DND-41 (cell line): ENCODE results near the gene AUP1.

ENCODE experiments used
- ATAC-seq: fragments of 200-7000 bp; cut with Tn5 transposase; 3 replicates; pipeline ENCODE4 v1.9.1; 2021; ENCODE audit warnings: low read depth; ENCODE audit not compliant: insufficient read depth
- DNase-seq: peaks from one replicate; pipeline ENCODE4 v3.0.0-alpha.2; 2020
- H2AFZ ChIP-seq: 2 replicates; pipeline ENCODE4 v1.6.0; 2012; ENCODE audit warnings: low read depth, low read length
- H3K27ac ChIP-seq: 2 replicates; pipeline ENCODE4 v1.5.1; 2012; ENCODE audit warnings: low read length, inconsistent platforms
- H3K27me3 ChIP-seq: fragments of 200-600 bp; sonication (generic); 2 replicates; pipeline ENCODE4 v1.6.0; 2012; ENCODE audit warnings: low read length, mild to moderate bottlenecking, inconsistent platforms; ENCODE audit not compliant: insufficient read depth, poor library complexity
- H3K36me3 ChIP-seq: 2 replicates; pipeline ENCODE4 v1.5.1; 2012; ENCODE audit warnings: low read length, inconsistent platforms; ENCODE audit not compliant: insufficient read depth
- H3K4me1 ChIP-seq: 2 replicates; pipeline ENCODE4 v1.5.1; 2012; ENCODE audit warnings: mild to moderate bottlenecking, low read length; ENCODE audit not compliant: insufficient read depth
- H3K4me2 ChIP-seq: 2 replicates; pipeline ENCODE4 v1.6.0; 2012; ENCODE audit warnings: mild to moderate bottlenecking, moderate library complexity, low read length, inconsistent platforms; ENCODE audit not compliant: insufficient read depth
- H3K4me3 ChIP-seq, 2 experiments: fragments of 200-600 bp in 1 of 2; shearing (Covaris generic) in 1 of 2; 2 replicates each; pipeline ENCODE4 v1.5.1; 2012 to 2016; ENCODE audit warnings: inconsistent platforms in 2 of 2, low read length in 2 of 2, mild to moderate bottlenecking in 2 of 2, low read depth in 1 of 2, moderate library complexity in 1 of 2
- H3K79me2 ChIP-seq: 2 replicates; pipeline ENCODE4 v1.6.0; 2012; ENCODE audit warnings: low read length, inconsistent platforms; ENCODE audit not compliant: insufficient read depth
- H3K9ac ChIP-seq: 2 replicates; pipeline ENCODE4 v1.6.0; 2012; ENCODE audit warnings: low read depth, mild to moderate bottlenecking, inconsistent platforms, low read length, moderate library complexity
- H3K9me3 ChIP-seq: 2 replicates; pipeline ENCODE4 v1.5.1; 2012; ENCODE audit warnings: low read length, moderate library complexity, mild to moderate bottlenecking, inconsistent platforms; ENCODE audit not compliant: insufficient read depth, severe bottlenecking
- H4K20me1 ChIP-seq: 2 replicates; pipeline ENCODE4 v1.6.0; 2012; ENCODE audit warnings: low read length; ENCODE audit not compliant: insufficient read depth
- CTCF ChIP-seq: IDR thresholded peaks from 2 replicates; pipeline ENCODE4 v1.5.1; 2012; ENCODE audit warnings: borderline replicate concordance, low read length, moderate library complexity, mild to moderate bottlenecking; ENCODE audit not compliant: poor library complexity, severe bottlenecking; ENCODE audit errors: extremely low read depth
- EZH2 ChIP-seq: IDR thresholded peaks from 3 replicates; pipeline ENCODE4 v1.6.1; 2012; ENCODE audit warnings: borderline replicate concordance, low read depth, mild to moderate bottlenecking, moderate library complexity, low read length, inconsistent platforms; ENCODE audit not compliant: severe bottlenecking

AUP1 gene

DNA sequence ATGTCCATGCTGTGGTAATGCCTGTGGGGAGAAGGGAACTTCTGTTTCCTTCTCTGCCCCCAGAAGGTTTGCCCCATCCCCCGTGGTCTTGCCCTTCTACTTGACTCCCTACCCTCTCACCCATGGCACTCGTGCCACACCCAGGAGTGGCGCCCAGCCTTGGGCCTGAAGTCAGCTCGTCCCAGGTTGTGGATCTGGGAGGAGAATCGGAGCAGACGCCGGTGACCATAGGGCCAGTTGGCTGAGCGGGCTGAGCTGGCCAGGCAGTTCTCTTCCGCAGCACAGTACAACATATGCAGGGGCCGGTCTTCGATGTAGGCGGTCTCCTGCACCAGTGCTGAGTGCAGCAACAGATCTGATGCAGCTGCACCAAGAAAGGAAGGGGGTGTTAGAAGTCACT is 4.9 kb upstream of the AUP1 start:
- H2AFZ ChIP-seq, result no peak overlapping the region
- no peak overlapping the region for H3K4me3 ChIP-seq
- H3K4me1 ChIP-seq, result peaks cover 18% of the 10 kb centered on the region
- no peaks in the 10 kb centered on the region for H3K9me3 ChIP-seq
- peaks cover 19% of the 10 kb centered on the region for H3K79me2 ChIP-seq
- TF ChIP-seq EZH2 (no peak), CTCF (no peak)
- peaks cover 5% of the 10 kb centered on the region for H3K27me3 ChIP-seq
- no peak overlapping the region for H3K4me2 ChIP-seq
- no peak overlapping the region for H3K9ac ChIP-seq
- no peak for DNase-seq
- H3K36me3 ChIP-seq, result peaks cover 31% of the 10 kb centered on the region
- H4K20me1 ChIP-seq, result no peaks in the 10 kb centered on the region
- no peak for ATAC-seq
- H3K27ac ChIP-seq, result no peak overlapping the region

GRCh38 chr2:74533464-74533863 is 4.0 kb upstream of the AUP1 start:
- H3K4me2 ChIP-seq, result no peak overlapping the region
- no peaks in the 10 kb centered on the region for H3K9me3 ChIP-seq
- H4K20me1 ChIP-seq, result peaks cover 3% of the 10 kb centered on the region; the same call in 1 of the 2 replicates
- TF ChIP-seq CTCF, result no peak
- no peak for TF ChIP-seq EZH2
- H3K27ac ChIP-seq, result no peak overlapping the region
- H3K27me3 ChIP-seq, result peaks cover 5% of the 10 kb centered on the region
- no peak for DNase-seq
- H3K36me3 ChIP-seq, result peaks cover 39% of the 10 kb centered on the region
- peaks cover 22% of the 10 kb centered on the region for H3K4me1 ChIP-seq
- ATAC-seq, result no peak
- H2AFZ ChIP-seq, result no peak overlapping the region
- no peak overlapping the region for H3K4me3 ChIP-seq
- H3K9ac ChIP-seq, result no peak overlapping the region
- peaks cover 29% of the 10 kb centered on the region for H3K79me2 ChIP-seq

- H3K4me1 ChIP-seq, result peaks cover 35% of the 10 kb centered on the region
- no peak for ATAC-seq
- H3K9me3 ChIP-seq, result no peaks in the 10 kb centered on the region
- H3K4me3 ChIP-seq, result no peak overlapping the region
- no peak overlapping the region for H3K9ac ChIP-seq
- H3K27ac ChIP-seq, result no peak overlapping the region
- H3K36me3 ChIP-seq, result peaks cover 51% of the 10 kb centered on the region
- peaks cover 12% of the 10 kb centered on the region; the same call in 1 of the 2 replicates for H4K20me1 ChIP-seq
- DNase-seq, result no peak
- TF ChIP-seq CTCF (peak; percentile 53), EZH2 (no peak)
- H2AFZ ChIP-seq, result no peak overlapping the region
- H3K27me3 ChIP-seq, result no peaks in the 10 kb centered on the region
- H3K4me2 ChIP-seq, result no peak overlapping the region
- peaks cover 38% of the 10 kb centered on the region for H3K79me2 ChIP-seq
These were observed 2.7 kb upstream of the AUP1 start for GRCh38 chr2:74532222-74532621.

GRCh38 chr2:74531666-74532065 is 2.2 kb upstream of the AUP1 start:
- ATAC-seq (no peak), DNase-seq (no peak)
- Histone ChIP-seq H4K20me1 (peaks cover 15% of the 10 kb centered on the region; the same call in 1 of the 2 replicates), H3K9ac (no peak overlapping the region), H3K4me1 (peaks cover 38% of the 10 kb centered on the region), H3K36me3 (peaks cover 57% of the 10 kb centered on the region), H2AFZ (no peak overlapping the region), H3K9me3 (no peaks in the 10 kb centered on the region), H3K27me3 (no peaks in the 10 kb centered on the region), H3K4me3 (peak overlapping the region in 1 of 2 experiments; percentile 67; a peak in 1 of 4 replicates), H3K27ac (no peak overlapping the region), H3K4me2 (peak overlapping the region; percentile 87; the same call in 1 of the 2 replicates), H3K79me2 (peaks cover 38% of the 10 kb centered on the region)
- TF ChIP-seq EZH2 (no peak), CTCF (no peak)
